BJ (cell line): ENCODE data around the gene VIT. TPM values are rescaled to one million over a fixed set of nuclear protein-coding genes. Genes with fewer than 3 reads are reported as not detected.

Experiments
- CTCF ChIA-PET: fragments of 350-600 bp; formaldehyde crosslinking; extraction: SDS; loops from one replicate; lab custom pipeline; 2021; ENCODE audit warnings: antibody characterized with exemption, inconsistent platforms; lab: Yijun Ruan, JAX
- POLR2A ChIA-PET: fragments of 300-600 bp; sonication (Branson Sonifier 250); formaldehyde crosslinking; extraction: SDS; loops from one replicate; lab custom pipeline; 2021; ENCODE audit warnings: antibody characterized with exemption; lab: Charles Lee
- DNase-seq: peaks from one replicate; pipeline ENCODE4 v3.0.0-alpha.2; 2011; ENCODE audit warnings: low read depth
- H3K27me3 ChIP-seq: 2 replicates; pipeline ENCODE4 v1.6.0; 2011; ENCODE audit warnings: low read length; ENCODE audit not compliant: control insufficient read depth, insufficient read depth
- H3K36me3 ChIP-seq: 2 replicates; pipeline ENCODE4 v1.5.1; 2011; ENCODE audit warnings: low read length; ENCODE audit not compliant: control insufficient read depth, insufficient read depth
- H3K4me3 ChIP-seq: 2 replicates; pipeline ENCODE4 v1.5.1; 2011; ENCODE audit warnings: low read depth, mild to moderate bottlenecking, control low read depth, low read length
- polyA plus RNA-seq: library from polyadenylated mRNA; depleted of rRNA; stranded (reverse); fragments of >200 nt; gene quantifications from 2 replicates; pipeline ENCODE4 v1.2.3, GENCODE V29; 2011
- TF ChIP-seq, protein P1 (sequence below): IDR thresholded peaks from 2 replicates; pipeline ENCODE4 v1.5.1; 2011; ENCODE audit warnings: low read depth, mild to moderate bottlenecking, control low read depth, inconsistent platforms, low read length, moderate library complexity; ENCODE audit not compliant: insufficient read depth

The VIT gene
- polyA plus RNA-seq, 1 experiment, result 41.1 TPM

DNA sequence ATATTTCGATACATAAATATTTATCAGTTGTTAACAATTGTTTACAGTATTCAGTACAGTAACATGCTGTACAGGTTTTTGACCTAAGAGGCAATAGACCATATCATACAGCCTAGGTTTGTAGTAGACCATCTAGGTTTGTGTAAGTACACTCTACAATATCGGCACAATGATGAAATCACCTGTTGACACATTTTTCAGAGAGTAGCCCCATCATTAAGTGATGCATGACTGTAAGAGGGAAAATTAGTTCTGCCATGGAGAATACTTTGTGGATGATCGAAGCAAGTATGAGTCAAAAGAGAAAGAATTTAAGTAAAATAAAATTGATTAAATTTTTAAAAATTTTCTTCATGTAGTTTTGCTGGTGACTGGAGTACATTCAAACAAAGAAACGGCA lies 32.6 kb downstream of the VIT start:
- no peak for DNase-seq
- POLR2A ChIA-PET, result no interaction called here

DNA sequence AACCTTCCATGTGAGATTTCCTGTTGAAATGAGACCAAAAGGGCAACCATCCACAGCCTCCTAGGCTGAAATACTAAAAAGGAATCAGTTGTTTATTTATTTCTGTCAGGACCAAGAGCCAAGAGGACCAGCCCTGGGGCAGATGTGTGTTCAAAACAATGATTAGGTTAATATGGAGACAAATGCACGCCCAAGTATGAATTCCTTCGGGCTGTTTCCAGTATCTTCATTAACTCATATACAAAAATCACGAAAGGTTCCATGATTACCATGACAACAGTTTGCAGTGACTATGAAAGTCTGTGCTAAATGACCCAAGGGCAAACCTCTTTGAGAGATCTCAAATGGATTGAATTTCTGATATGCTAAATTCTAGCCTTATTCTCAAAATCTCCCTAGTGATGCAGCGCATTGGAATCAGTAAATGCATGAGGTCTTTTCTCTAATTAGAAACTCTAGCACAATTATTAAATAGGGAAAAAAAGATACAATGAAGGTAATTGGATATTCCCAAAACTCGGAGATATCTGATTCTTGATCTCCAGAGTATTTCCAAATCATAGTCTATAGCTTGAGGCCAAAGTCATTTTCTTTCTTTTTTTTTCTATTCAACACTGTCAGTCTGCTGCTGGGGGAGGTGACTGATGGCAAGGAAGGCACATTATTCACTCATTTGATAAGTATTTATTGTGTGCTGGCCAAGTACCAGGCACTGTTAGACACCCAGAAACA lies 35.6 kb downstream of the VIT start:
- Histone ChIP-seq H3K4me3 (no peak overlapping the region), H3K36me3 (no peaks in the 10 kb centered on the region), H3K27me3 (no peaks in the 10 kb centered on the region)
- TF ChIP-seq, protein P1, sequence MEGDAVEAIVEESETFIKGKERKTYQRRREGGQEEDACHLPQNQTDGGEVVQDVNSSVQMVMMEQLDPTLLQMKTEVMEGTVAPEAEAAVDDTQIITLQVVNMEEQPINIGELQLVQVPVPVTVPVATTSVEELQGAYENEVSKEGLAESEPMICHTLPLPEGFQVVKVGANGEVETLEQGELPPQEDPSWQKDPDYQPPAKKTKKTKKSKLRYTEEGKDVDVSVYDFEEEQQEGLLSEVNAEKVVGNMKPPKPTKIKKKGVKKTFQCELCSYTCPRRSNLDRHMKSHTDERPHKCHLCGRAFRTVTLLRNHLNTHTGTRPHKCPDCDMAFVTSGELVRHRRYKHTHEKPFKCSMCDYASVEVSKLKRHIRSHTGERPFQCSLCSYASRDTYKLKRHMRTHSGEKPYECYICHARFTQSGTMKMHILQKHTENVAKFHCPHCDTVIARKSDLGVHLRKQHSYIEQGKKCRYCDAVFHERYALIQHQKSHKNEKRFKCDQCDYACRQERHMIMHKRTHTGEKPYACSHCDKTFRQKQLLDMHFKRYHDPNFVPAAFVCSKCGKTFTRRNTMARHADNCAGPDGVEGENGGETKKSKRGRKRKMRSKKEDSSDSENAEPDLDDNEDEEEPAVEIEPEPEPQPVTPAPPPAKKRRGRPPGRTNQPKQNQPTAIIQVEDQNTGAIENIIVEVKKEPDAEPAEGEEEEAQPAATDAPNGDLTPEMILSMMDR, result no peak
- DNase-seq, result peak; percentile 99
- POLR2A ChIA-PET, result no interaction called here
- CTCF ChIA-PET, result interaction anchor here (0.6 to 0.7 kb wide), 2 partner anchors 31 to 53 kb away, joined by 3 read pairs; no protein-coding TSS in a partner anchor

More for the DNA sequence above, 32.6 kb downstream of the VIT start:
- TF ChIP-seq, protein P1, result no peak
- CTCF ChIA-PET, result interaction anchor here (1.2 kb wide), 1 partner anchor 9 kb away, joined by 3 read pairs; no protein-coding TSS in a partner anchor
- Histone ChIP-seq H3K4me3 (no peak overlapping the region), H3K36me3 (no peaks in the 10 kb centered on the region), H3K27me3 (no peaks in the 10 kb centered on the region)

DNA sequence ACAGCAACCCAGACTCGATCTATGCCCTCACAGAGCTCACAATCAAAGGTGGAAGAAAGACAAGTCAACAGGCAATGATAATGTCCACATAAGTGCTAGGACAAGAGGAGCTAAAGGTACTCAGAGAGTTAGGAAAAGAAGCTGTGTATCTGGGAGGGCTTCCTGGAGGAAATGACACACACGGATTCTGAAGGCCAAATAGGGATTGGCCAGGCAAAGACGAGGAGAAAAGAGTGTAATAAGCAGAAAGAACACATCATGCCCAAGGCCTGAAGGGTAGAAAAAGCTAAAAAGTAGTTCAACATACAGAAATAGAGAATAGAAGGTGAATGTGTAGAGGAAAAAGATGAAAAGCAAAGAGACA lies 36.1 kb downstream of the VIT start:
- ChIA-PET POLR2A (no interaction called here), CTCF (interaction anchor here (0.6 to 0.9 kb wide), 3 partner anchors 31 to 53 kb away, joined by 3 read pairs; no protein-coding TSS in a partner anchor)
- H3K27me3 ChIP-seq, result no peaks in the 10 kb centered on the region
- TF ChIP-seq, protein P1, result no peak
- H3K4me3 ChIP-seq, result no peak overlapping the region
- no peak for DNase-seq
- H3K36me3 ChIP-seq, result no peaks in the 10 kb centered on the region

DNA sequence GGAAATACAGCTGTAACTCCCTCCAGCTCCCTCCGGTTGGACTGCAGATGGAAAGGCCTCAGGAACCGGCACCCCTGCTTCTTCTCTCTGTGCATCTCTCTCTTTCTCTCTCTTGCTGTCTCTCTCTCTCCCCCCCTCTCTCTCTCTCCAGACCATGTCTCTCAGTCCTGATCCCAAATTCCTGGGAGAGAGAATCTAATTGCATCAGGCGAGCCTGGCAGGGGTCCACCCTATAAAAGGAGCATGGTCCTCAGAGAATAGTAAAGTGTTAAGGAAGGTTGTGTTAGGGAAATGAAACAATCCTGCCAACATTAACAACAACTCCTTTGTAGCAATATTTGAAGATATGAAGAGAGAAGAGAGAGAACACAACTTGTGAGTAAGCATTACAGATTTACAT lies 36.7 kb downstream of the VIT start:
- TF ChIP-seq, protein P1, result no peak
- POLR2A ChIA-PET, result no interaction called here
- no peaks in the 10 kb centered on the region for H3K27me3 ChIP-seq
- H3K4me3 ChIP-seq, result no peak overlapping the region
- H3K36me3 ChIP-seq, result no peaks in the 10 kb centered on the region
- CTCF ChIA-PET, result interaction anchor here (0.6 to 1.4 kb wide), 3 partner anchors 15 to 37 kb away, joined by 3 read pairs; no protein-coding TSS in a partner anchor
- DNase-seq, result no peak

DNA sequence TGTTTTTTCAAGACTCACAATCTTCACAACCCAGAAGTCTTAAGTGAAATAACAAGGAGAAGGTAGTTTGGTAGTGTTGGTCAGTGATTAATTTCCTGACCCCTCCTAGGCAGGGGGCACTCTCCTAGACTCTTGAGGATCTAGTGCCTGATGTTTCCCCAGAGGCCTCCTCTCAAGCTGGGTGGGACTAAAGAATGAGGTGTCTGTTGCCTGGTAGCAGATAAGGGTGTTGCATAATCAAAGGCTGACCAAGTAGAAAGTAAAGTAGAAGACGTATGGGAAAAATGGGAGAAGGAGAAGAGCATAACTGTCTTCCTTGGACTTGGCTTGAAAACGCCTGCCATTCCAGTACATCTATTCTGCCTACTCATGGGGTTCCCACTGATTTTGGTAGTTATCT lies 37.8 kb downstream of the VIT start:
- DNase-seq, result no peak
- Histone ChIP-seq H3K4me3 (no peak overlapping the region), H3K27me3 (no peaks in the 10 kb centered on the region), H3K36me3 (no peaks in the 10 kb centered on the region)
- ChIA-PET POLR2A (no interaction called here), CTCF (interaction anchor here (1.4 kb wide), 1 partner anchor 14 kb away, joined by 3 read pairs; no protein-coding TSS in a partner anchor)
- TF ChIP-seq, protein P1, result no peak
